ENCODE measurements around the gene COPS9.

The COPS9 gene

GRCh38 chr2:240121675-240122074 is 14.4 kb downstream of the COPS9 start:
- Mint-ChIP-seq H3K4me3 (no peak overlapping the region), H3K36me3 (ENCODE audit: low read depth) (peaks cover 9% of the 10 kb centered on the region), H3K27ac (peak overlapping the region; percentile 25), H3K4me1 (no peaks in the 10 kb centered on the region), H3K9me3 (no peaks in the 10 kb centered on the region), H3K27me3 (ENCODE audit: low read depth, poor library complexity) (peaks cover 18% of the 10 kb centered on the region)
- TF ChIP-seq, protein P1, sequence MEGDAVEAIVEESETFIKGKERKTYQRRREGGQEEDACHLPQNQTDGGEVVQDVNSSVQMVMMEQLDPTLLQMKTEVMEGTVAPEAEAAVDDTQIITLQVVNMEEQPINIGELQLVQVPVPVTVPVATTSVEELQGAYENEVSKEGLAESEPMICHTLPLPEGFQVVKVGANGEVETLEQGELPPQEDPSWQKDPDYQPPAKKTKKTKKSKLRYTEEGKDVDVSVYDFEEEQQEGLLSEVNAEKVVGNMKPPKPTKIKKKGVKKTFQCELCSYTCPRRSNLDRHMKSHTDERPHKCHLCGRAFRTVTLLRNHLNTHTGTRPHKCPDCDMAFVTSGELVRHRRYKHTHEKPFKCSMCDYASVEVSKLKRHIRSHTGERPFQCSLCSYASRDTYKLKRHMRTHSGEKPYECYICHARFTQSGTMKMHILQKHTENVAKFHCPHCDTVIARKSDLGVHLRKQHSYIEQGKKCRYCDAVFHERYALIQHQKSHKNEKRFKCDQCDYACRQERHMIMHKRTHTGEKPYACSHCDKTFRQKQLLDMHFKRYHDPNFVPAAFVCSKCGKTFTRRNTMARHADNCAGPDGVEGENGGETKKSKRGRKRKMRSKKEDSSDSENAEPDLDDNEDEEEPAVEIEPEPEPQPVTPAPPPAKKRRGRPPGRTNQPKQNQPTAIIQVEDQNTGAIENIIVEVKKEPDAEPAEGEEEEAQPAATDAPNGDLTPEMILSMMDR (IDR thresholded peaks at IDR 0.05): no peak
- no peak for DNase-seq

DNA sequence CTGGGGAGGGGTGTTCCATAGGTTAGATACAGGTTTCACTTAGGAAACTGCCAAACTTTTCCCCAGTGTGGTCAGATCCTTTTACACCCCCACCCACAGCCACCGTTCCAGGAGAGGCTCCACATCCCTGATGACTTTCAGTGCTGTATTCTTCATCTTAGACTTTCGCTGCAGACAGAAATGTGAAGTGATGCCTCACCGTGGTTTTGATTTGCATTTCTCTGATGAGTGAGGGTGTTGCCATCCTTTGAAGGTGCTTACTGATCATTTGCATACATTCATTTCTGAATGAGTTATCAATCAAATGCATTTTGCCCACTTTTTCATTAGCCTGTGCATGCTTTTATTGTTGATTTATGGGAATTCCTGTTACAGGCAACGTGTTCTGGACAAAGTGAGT is 14.9 kb downstream of the COPS9 start:
- H3K4me1 Mint-ChIP-seq: no peaks in the 10 kb centered on the region
- DNase-seq: no peak
- TF ChIP-seq, protein P1 (IDR thresholded peaks at IDR 0.05): no peak
- no peak overlapping the region for H3K4me3 Mint-ChIP-seq
- no peaks in the 10 kb centered on the region for H3K9me3 Mint-ChIP-seq
- peaks cover 4% of the 10 kb centered on the region for H3K36me3 Mint-ChIP-seq (ENCODE audit: low read depth)
- H3K27me3 Mint-ChIP-seq (ENCODE audit: low read depth, poor library complexity): peaks cover 22% of the 10 kb centered on the region
- H3K27ac Mint-ChIP-seq: no peak overlapping the region

- Mint-ChIP-seq H3K9me3 (no peaks in the 10 kb centered on the region), H3K4me3 (no peak overlapping the region), H3K4me1 (no peaks in the 10 kb centered on the region), H3K27me3 (ENCODE audit: low read depth, poor library complexity) (peaks cover 71% of the 10 kb centered on the region), H3K36me3 (ENCODE audit: low read depth) (no peaks in the 10 kb centered on the region), H3K27ac (no peak overlapping the region)
- TF ChIP-seq, protein P1 (IDR thresholded peaks at IDR 0.05): no peak
- DNase-seq: no peak
Observed at GRCh38 chr2:240114233-240114632, 21.9 kb downstream of the COPS9 start.

DNA sequence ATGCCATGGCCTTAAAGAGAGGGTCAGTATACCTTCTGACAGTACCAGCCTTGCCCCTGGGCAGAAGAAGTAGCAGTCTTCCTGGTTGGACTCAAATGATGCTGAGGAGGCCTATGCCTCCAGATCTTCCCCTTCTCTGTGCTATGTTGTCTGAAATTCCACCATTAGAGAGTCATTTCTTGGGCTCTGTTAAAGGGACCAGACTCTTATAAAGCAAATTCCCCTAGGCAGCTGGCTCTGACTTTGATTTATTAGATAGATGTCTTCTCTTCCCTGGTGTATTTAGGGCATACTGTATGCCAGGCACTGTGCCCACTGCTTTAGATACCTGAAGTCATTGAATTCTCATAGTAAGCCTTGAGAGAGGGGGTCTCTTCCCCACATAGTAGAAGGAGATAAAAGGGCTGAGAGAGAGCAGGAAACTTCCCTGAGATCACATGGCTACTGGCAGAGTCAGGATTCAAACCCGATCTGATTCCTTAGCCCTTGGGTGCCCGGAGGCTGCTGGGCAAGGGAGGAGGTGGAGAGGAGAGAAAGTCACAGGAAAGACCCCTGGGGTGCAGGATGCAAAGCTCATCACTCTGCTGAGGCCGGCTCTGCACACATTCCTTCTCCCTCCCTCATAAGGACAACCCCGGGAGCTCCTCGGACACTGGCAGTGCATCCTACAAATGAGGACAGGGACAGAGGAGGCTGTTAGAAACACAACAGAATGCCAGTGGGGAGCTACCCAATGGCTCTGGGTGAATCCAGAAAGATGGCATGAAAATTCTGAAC is 23.0 kb downstream of the COPS9 start:
- H3K36me3 Mint-ChIP-seq (ENCODE audit: low read depth): no peaks in the 10 kb centered on the region
- TF ChIP-seq, protein P1 (IDR thresholded peaks at IDR 0.05): no peak
- H3K4me1 Mint-ChIP-seq: no peaks in the 10 kb centered on the region
- no peak for DNase-seq
- H3K4me3 Mint-ChIP-seq: no peak overlapping the region
- H3K27ac Mint-ChIP-seq: no peak overlapping the region
- H3K27me3 Mint-ChIP-seq (ENCODE audit: low read depth, poor library complexity): peaks cover 72% of the 10 kb centered on the region
- H3K9me3 Mint-ChIP-seq: no peaks in the 10 kb centered on the region

GRCh38 chr2:240111253-240111652 is 24.9 kb downstream of the COPS9 start:
- Mint-ChIP-seq H3K36me3 (ENCODE audit: low read depth) (no peaks in the 10 kb centered on the region), H3K4me1 (no peaks in the 10 kb centered on the region), H3K9me3 (no peaks in the 10 kb centered on the region), H3K27me3 (ENCODE audit: low read depth, poor library complexity) (peaks cover 67% of the 10 kb centered on the region), H3K4me3 (no peak overlapping the region), H3K27ac (no peak overlapping the region)
- no peak for DNase-seq
- TF ChIP-seq, protein P1 (IDR thresholded peaks at IDR 0.05): no peak

DNA sequence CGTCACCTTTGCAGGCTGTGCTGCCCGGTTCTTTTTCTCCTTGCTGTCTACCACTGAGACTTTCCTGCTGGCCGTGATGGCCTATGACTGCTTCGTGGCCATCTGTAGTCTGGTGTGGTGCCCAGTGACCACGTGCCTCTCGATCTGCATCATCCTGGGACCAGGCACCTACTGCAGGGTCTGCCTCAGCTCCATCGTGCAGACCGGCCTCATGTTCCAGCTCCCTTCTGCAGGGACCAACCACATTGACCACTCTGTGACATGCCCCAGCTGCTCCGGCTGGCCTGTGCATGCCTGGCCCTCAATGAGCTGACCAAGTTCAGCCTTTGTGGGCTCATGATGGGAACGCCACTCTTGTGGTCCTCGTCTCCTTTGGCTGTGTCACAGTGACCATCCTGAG is 26.7 kb downstream of the COPS9 start:
- TF ChIP-seq, protein P1 (IDR thresholded peaks at IDR 0.05): no peak
- Mint-ChIP-seq H3K27ac (no peak overlapping the region), H3K4me1 (no peaks in the 10 kb centered on the region), H3K9me3 (no peaks in the 10 kb centered on the region), H3K4me3 (no peak overlapping the region), H3K27me3 (ENCODE audit: low read depth, poor library complexity) (peaks cover 54% of the 10 kb centered on the region), H3K36me3 (ENCODE audit: low read depth) (no peaks in the 10 kb centered on the region)
- no peak for DNase-seq

All from nephron progenitor cell (in vitro differentiated cells).